Neuronal stem cell (in vitro differentiated cells): Measurements from ENCODE around the gene EIF5A.
"Not testable (repeated sequence)": the region's sequence is repeated elsewhere in the genome, so short reads cannot be mapped to it uniquely, and the experiment has no call there.

Source experiments
- DNase-seq: peaks from one replicate; pipeline ENCODE4 v3.0.0-alpha.2; 2013; ENCODE audit warnings: low spot score
- H2AFZ ChIP-seq: one replicate; pipeline ENCODE4 v1.6.1; 2013; ENCODE audit warnings: mild to moderate bottlenecking, low read length, inconsistent platforms
- H2AK5ac ChIP-seq: 2 replicates; pipeline ENCODE4 v1.6.1; 2013; ENCODE audit warnings: low read depth, mild to moderate bottlenecking, inconsistent platforms, low read length, moderate library complexity, mixed read lengths
- H2BK120ac ChIP-seq: 2 replicates; pipeline ENCODE4 v1.6.1; 2013; ENCODE audit warnings: low read depth, mild to moderate bottlenecking, inconsistent platforms, low read length, moderate library complexity, mixed read lengths
- H2BK12ac ChIP-seq: one replicate; pipeline ENCODE4 v1.6.1; 2013; ENCODE audit warnings: low read length, inconsistent platforms
- H2BK15ac ChIP-seq: 2 replicates; pipeline ENCODE4 v1.6.1; 2013; ENCODE audit warnings: mild to moderate bottlenecking, low read length, inconsistent platforms, mixed read lengths
- H2BK5ac ChIP-seq: one replicate; pipeline ENCODE4 v1.6.1; 2013; ENCODE audit warnings: inconsistent platforms, mild to moderate bottlenecking, low read length, moderate library complexity
- H3K14ac ChIP-seq: one replicate; pipeline ENCODE4 v1.6.1; 2013; ENCODE audit warnings: low read length, inconsistent platforms
- H3K18ac ChIP-seq: 2 replicates; pipeline ENCODE4 v1.6.1; 2013; ENCODE audit warnings: low read length, inconsistent platforms
- H3K23ac ChIP-seq: 2 replicates; pipeline ENCODE4 v1.6.1; 2013; ENCODE audit warnings: low read depth, mild to moderate bottlenecking, mixed read lengths, low read length, inconsistent platforms; ENCODE audit not compliant: poor library complexity
- H3K27ac ChIP-seq: replicated peaks from 3 replicates; pipeline ENCODE4 v1.5.1; 2013; ENCODE audit warnings: low read length, inconsistent platforms
- H3K27me3 ChIP-seq, 3 experiments: 2 replicates each; pipeline ENCODE4 v1.6.1; 2013; ENCODE audit warnings: low read length in 3 of 3, mild to moderate bottlenecking in 2 of 3, inconsistent platforms in 1 of 3, low read depth in 1 of 3, mixed read lengths in 1 of 3, moderate library complexity in 1 of 3; ENCODE audit not compliant: control insufficient read depth in 3 of 3, insufficient read depth in 3 of 3
- H3K36me3 ChIP-seq, 2 donors: replicated peaks in 1 of 2; 2 replicates each; pipeline ENCODE4 v1.6.1; 2013; ENCODE audit warnings: low read length in 2 of 2; ENCODE audit not compliant: control insufficient read depth in 2 of 2, insufficient read depth in 2 of 2
- H3K4ac ChIP-seq: 2 replicates; pipeline ENCODE4 v1.6.1; 2013; ENCODE audit warnings: inconsistent platforms, mild to moderate bottlenecking, low read length, moderate library complexity
- H3K4me1 ChIP-seq, 2 donors: 1 replicate in 1 of 2; 2 replicates in 1 of 2; pipeline ENCODE4 v1.6.1; 2013; ENCODE audit warnings: low read length in 2 of 2, low read depth in 1 of 2; ENCODE audit not compliant: control insufficient read depth in 2 of 2, insufficient read depth in 1 of 2
- H3K4me2 ChIP-seq: one replicate; pipeline ENCODE4 v1.6.1; 2013; ENCODE audit warnings: mild to moderate bottlenecking, low read length, inconsistent platforms; ENCODE audit not compliant: insufficient read depth, poor library complexity, severe bottlenecking
- H3K4me3 ChIP-seq, 2 donors: 2 replicates each; pipeline ENCODE4 v1.5.1; 2013; ENCODE audit warnings: low read length in 2 of 2, mild to moderate bottlenecking in 2 of 2, inconsistent platforms in 1 of 2, moderate library complexity in 1 of 2
- H3K79me1 ChIP-seq: one replicate; pipeline ENCODE4 v1.6.1; 2013; ENCODE audit warnings: low read depth, mild to moderate bottlenecking, inconsistent platforms, low read length, moderate library complexity
- H3K9ac ChIP-seq: one replicate; pipeline ENCODE4 v1.6.1; 2013; ENCODE audit warnings: mild to moderate bottlenecking, low read depth, low read length, inconsistent platforms; ENCODE audit not compliant: poor library complexity
- H3K9me3 ChIP-seq, 2 donors: replicated peaks in 1 of 2; 2 replicates each; pipeline versions ENCODE3 to v1.6.1; 2013; ENCODE audit warnings: low read length in 2 of 2, mild to moderate bottlenecking in 2 of 2, inconsistent platforms in 1 of 2, low read depth in 1 of 2, mixed read lengths in 1 of 2, moderate library complexity in 1 of 2; ENCODE audit not compliant: control insufficient read depth in 2 of 2, insufficient read depth in 1 of 2
- H4K8ac ChIP-seq: one replicate; pipeline ENCODE4 v1.6.1; 2013; ENCODE audit warnings: low read depth, mild to moderate bottlenecking, inconsistent platforms, low read length, moderate library complexity
- H4K91ac ChIP-seq: one replicate; pipeline ENCODE4 v1.6.1; 2013; ENCODE audit warnings: low read length, low read depth, mild to moderate bottlenecking, inconsistent platforms; ENCODE audit not compliant: poor library complexity
- WGBS, 2 donors: extraction: QIAGEN DNeasy Blood & Tissue Kit; methylation state at CpG; one replicate each; pipeline ENCODE4 v1.1.7; 2013; ENCODE audit warnings: missing lambda C conversion rate in 2 of 2, mixed read lengths in 1 of 2; ENCODE audit not compliant: insufficient read length in 2 of 2, insufficient replicate concordance in 1 of 2; ENCODE audit errors: extremely low coverage in 2 of 2; 5-methylcytosine and 5-hydroxymethylcytosine counted together

The EIF5A gene

DNA sequence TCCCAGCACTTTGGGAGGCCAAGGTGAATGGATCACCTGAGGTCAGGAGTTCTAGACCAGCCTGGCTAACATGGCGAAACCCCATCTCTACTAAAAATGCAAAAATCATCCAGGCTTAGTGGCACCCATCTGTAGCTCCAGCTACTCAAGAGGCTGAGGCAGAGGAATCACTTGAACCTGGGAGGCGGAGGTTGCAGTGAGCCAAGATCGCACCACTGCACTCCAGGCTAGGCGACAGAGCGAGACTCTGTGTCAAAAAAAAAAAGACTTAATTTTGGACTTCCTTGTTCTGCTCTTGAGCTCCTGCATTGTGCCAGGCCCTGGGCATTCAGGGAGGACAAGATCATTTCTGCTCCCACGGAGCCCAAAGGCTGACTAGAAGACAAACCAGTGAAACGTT is 30.2 kb downstream of the EIF5A start:
- H3K14ac ChIP-seq, H2BK12ac ChIP-seq, DNase-seq, H2AFZ ChIP-seq, H3K36me3 ChIP-seq, H3K9me3 ChIP-seq, H2BK5ac ChIP-seq, H3K79me1 ChIP-seq, H3K18ac ChIP-seq, H2BK120ac ChIP-seq, H3K23ac ChIP-seq, H4K8ac ChIP-seq, H3K9ac ChIP-seq, H3K27ac ChIP-seq, H2AK5ac ChIP-seq, H3K27me3 ChIP-seq, H2BK15ac ChIP-seq, H3K4ac ChIP-seq, H4K91ac ChIP-seq, H3K4me3 ChIP-seq, H3K4me2 ChIP-seq: not testable (repeated sequence)
- H3K4me1 ChIP-seq: peaks cover 4 to 12% of the 10 kb centered on the region in 2 donors
- WGBS, 2 donors: no CpG with 5 or more reads among the region's 7 CpGs

DNA sequence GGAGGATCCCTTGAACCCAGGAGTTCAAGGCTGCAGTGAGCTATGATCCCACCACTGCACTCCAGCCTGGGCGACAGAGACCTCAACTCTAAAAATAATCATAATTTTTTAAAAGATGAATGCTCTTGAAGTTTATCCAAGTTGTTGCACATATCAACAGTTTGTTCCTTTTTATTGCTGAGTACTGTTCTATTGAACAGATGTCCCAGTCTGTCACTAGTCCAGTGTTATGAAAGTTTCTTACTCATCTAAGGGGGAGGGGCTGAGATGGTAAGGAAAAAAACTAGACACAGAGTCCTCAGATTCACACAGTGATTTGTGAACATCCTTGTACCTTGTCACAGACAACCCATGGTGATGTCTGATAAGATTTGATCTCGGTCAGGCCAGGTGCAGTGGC is 32.8 kb downstream of the EIF5A start:
- Histone ChIP-seq H3K79me1 (no peaks in the 10 kb centered on the region), H3K18ac (no peak overlapping the region), H2BK15ac (no peak overlapping the region), H2AK5ac (no peak overlapping the region), H3K9me3 (no peaks in the 10 kb centered on the region), H3K4me2 (no peak overlapping the region), H3K36me3 (no peaks in the 10 kb centered on the region), H4K91ac (no peak overlapping the region), H3K23ac (no peak overlapping the region), H3K4ac (no peak overlapping the region), H3K27ac (no peak overlapping the region), H3K4me1 (peaks cover 4 to 12% of the 10 kb centered on the region in 2 donors), H2BK120ac (no peak overlapping the region), H2AFZ (no peak overlapping the region), H3K4me3 (no peak overlapping the region), H3K9ac (no peak overlapping the region), H2BK12ac (no peak overlapping the region), H3K14ac (no peak overlapping the region), H3K27me3 (peaks cover 0 to 12% (median 0%) of the 10 kb centered on the region in 3 experiments), H4K8ac (no peak overlapping the region), H2BK5ac (no peak overlapping the region)
- DNase-seq: no peak
- WGBS, 2 donors: no CpG with 5 or more reads among the region's 2 CpGs

- no peak overlapping the region for H3K4me3 ChIP-seq
- no peak overlapping the region for H4K91ac ChIP-seq
- peak overlapping the region; percentile 98 for H4K8ac ChIP-seq
- no peak overlapping the region for H2BK15ac ChIP-seq
- peak overlapping the region; percentile 67 for H3K9ac ChIP-seq
- peak overlapping the region; percentile 14 for H2BK5ac ChIP-seq
- H2BK120ac ChIP-seq: no peak overlapping the region
- H2AK5ac ChIP-seq: peak overlapping the region; percentile 57
- no peaks in the 10 kb centered on the region for H3K79me1 ChIP-seq
- no peak overlapping the region for H2AFZ ChIP-seq
- H3K4ac ChIP-seq: no peak overlapping the region
- H3K9me3 ChIP-seq: no peaks in the 10 kb centered on the region
- H2BK12ac ChIP-seq: no peak overlapping the region
- H3K18ac ChIP-seq: peak overlapping the region; percentile 18
- no CpG with 5 or more reads among the region's 13 CpGs for WGBS, 2 donors
- H3K14ac ChIP-seq: peak overlapping the region; percentile 75
- H3K23ac ChIP-seq: peak overlapping the region; percentile 0
- no peaks in the 10 kb centered on the region for H3K36me3 ChIP-seq
- H3K27ac ChIP-seq: no peak overlapping the region
- H3K4me1 ChIP-seq: peaks cover under 1 to 4% of the 10 kb centered on the region in 2 donors
- peak overlapping the region; percentile 3 for H3K4me2 ChIP-seq
- no peak for DNase-seq
- H3K27me3 ChIP-seq: peaks cover 0 to 12% (median 0%) of the 10 kb centered on the region in 3 experiments
These were observed 34.4 kb downstream of the EIF5A start for GRCh38 chr17:7341842-7342241.

- no CpG with 5 or more reads among the region's 15 CpGs for WGBS, 2 donors
These were observed 35.8 kb downstream of the EIF5A start for GRCh38 chr17:7343250-7343649.

More at GRCh38 chr17:7343250-7343649, 35.8 kb downstream of the EIF5A start:
- Histone ChIP-seq H3K18ac (peak overlapping the region; percentile 57), H3K4me1 (no peaks in the 10 kb centered on the region), H3K79me1 (no peaks in the 10 kb centered on the region), H4K91ac (no peak overlapping the region), H3K4ac (no peak overlapping the region), H3K4me3 (no peak overlapping the region), H2AK5ac (no peak overlapping the region), H2BK12ac (no peak overlapping the region), H2BK120ac (no peak overlapping the region), H3K23ac (no peak overlapping the region), H3K27me3 (peaks cover 0 to 12% (median 0%) of the 10 kb centered on the region in 3 experiments), H3K9ac (no peak overlapping the region), H3K36me3 (no peaks in the 10 kb centered on the region), H3K14ac (no peak overlapping the region), H2BK5ac (no peak overlapping the region), H3K9me3 (no peaks in the 10 kb centered on the region), H3K4me2 (no peak overlapping the region), H2BK15ac (no peak overlapping the region), H4K8ac (no peak overlapping the region), H3K27ac (no peak overlapping the region), H2AFZ (no peak overlapping the region)
- no peak for DNase-seq
